ENCODE data around the gene MRPL28.
"Not testable (repeated sequence)": the region's sequence is repeated elsewhere in the genome, so short reads cannot be mapped to it uniquely, and the experiment has no call there.

MRPL28 gene

GRCh38 chr16:340370-341091 is 29.8 kb downstream of the MRPL28 start:
- no peak for DNase-seq (ENCODE audit: low read depth in 2 of 2)

GRCh38 chr16:339680-340079 is 30.7 kb downstream of the MRPL28 start:
- no peak for DNase-seq (ENCODE audit: low read depth in 2 of 2)

GRCh38 chr16:337975-338575 is 32.3 kb downstream of the MRPL28 start:
- DNase-seq (ENCODE audit: low read depth in 2 of 2), result no peak

GRCh38 chr16:337437-337836 is 32.9 kb downstream of the MRPL28 start:
- DNase-seq (ENCODE audit: low read depth in 2 of 2), result no peak

- DNase-seq (ENCODE audit: low read depth in 2 of 2), result no peak
Measured at GRCh38 chr16:336269-336668, 34.1 kb downstream of the MRPL28 start.

- not testable (repeated sequence) for DNase-seq (ENCODE audit: low read depth in 2 of 2)
Measured at GRCh38 chr16:334861-335632, 35.3 kb downstream of the MRPL28 start.

- DNase-seq (ENCODE audit: low read depth in 2 of 2), result not testable (repeated sequence)
Measured at GRCh38 chr16:334164-334832, 36.0 kb downstream of the MRPL28 start.

- DNase-seq (ENCODE audit: low read depth in 2 of 2), result no peak
Measured at GRCh38 chr16:333406-334094, 36.8 kb downstream of the MRPL28 start.

GRCh38 chr16:331181-331814 is 39.0 kb downstream of the MRPL28 start:
- DNase-seq (ENCODE audit: low read depth in 2 of 2), result not testable (repeated sequence)

GRCh38 chr16:330741-331140 is 39.6 kb downstream of the MRPL28 start:
- no peak for DNase-seq (ENCODE audit: low read depth in 2 of 2)

- DNase-seq (ENCODE audit: low read depth in 2 of 2), result no peak
Measured at GRCh38 chr16:325375-326145, 44.8 kb downstream of the MRPL28 start.

GRCh38 chr16:324451-325334 is 45.6 kb downstream of the MRPL28 start:
- DNase-seq (ENCODE audit: low read depth in 2 of 2), result peak; percentile 16 to 36

GRCh38 chr16:324201-324450 is 46.2 kb downstream of the MRPL28 start:
- no peak for DNase-seq (ENCODE audit: low read depth in 2 of 2)

GRCh38 chr16:322476-323143 is 47.7 kb downstream of the MRPL28 start:
- DNase-seq (ENCODE audit: low read depth in 2 of 2), result no peak

- no peak for DNase-seq (ENCODE audit: low read depth in 2 of 2)
Measured at GRCh38 chr16:321532-321931, 48.8 kb downstream of the MRPL28 start.

GRCh38 chr16:320206-320605 is 50.1 kb downstream of the MRPL28 start:
- no peak for DNase-seq (ENCODE audit: low read depth in 2 of 2)

GRCh38 chr16:318628-319027 is 51.7 kb downstream of the MRPL28 start:
- DNase-seq (ENCODE audit: low read depth in 2 of 2), result no peak

- DNase-seq (ENCODE audit: low read depth in 2 of 2), result no peak
Measured at GRCh38 chr16:317583-317982, 52.8 kb downstream of the MRPL28 start.

Data from stimulated activated CD4-positive, alpha-beta T cell treated with anti-CD3 and anti-CD28 coated beads, Interleukin-12 subunit alpha, Interleukin-12 subunit beta, amount 100 ng/mL, for 24 hours (primary cell).